GM12878 (cell line): ENCODE results near the gene CHRNG. TPM values are rescaled to one million over a fixed set of nuclear protein-coding genes. Genes with fewer than 3 reads are reported as not detected.

Source experiments
- ATAC-seq: fragments of 200-7000 bp; cut with Tn5 transposase; 3 replicates; pipeline ENCODE4 v1.9.1; 2020; ENCODE audit warnings: mild to moderate bottlenecking, moderate library complexity
- BruUV-seq: library from RNA; stranded (reverse); fragments of 400-500 nt; replicated peaks from 2 replicates; lab custom pipeline; 2021; lab: Mats Ljungman, UMichigan
- CTCF ChIA-PET: fragments of 300-600 bp; sonication (Branson Sonifier 250); formaldehyde crosslinking; extraction: SDS; loops from one replicate; lab custom pipeline; 2021; ENCODE audit warnings: inconsistent platforms; lab: Yijun Ruan, JAX
- POLR2A ChIA-PET: fragments of 350-600 bp; formaldehyde crosslinking; extraction: SDS; loops from one replicate; lab custom pipeline; 2021; ENCODE audit warnings: inconsistent platforms; lab: Charles Lee
- RAD21 ChIA-PET: fragments of 300-600 bp; sonication (Branson Sonifier 250); formaldehyde crosslinking; loops from one replicate; lab custom pipeline; 2023; ENCODE audit warnings: antibody characterized with exemption; ENCODE audit not compliant: unreplicated experiment; lab: Charles Lee
- SMC1A ChIA-PET: fragments of 300-600 bp; sonication (Branson Sonifier 250); formaldehyde crosslinking; loops from one replicate; lab custom pipeline; 2023; ENCODE audit not compliant: unreplicated experiment, uncharacterized antibody; lab: Charles Lee
- DNase-seq: peaks from one replicate; pipeline ENCODE4 v3.0.0-alpha.2; 2011; ENCODE audit warnings: low read depth, low spot score
- FAIRE-seq: peaks from 3 replicates; lab custom pipeline; 2011; peaks lifted over from hg19 to GRCh38; lab: Jason Lieb, UNC
- H2AFZ ChIP-seq: 2 replicates; pipeline ENCODE4 v1.6.0; 2011; ENCODE audit warnings: low read depth, low read length, control low read depth; ENCODE audit not compliant: control insufficient read depth
- H3K27ac ChIP-seq: 2 replicates; pipeline ENCODE4 v1.5.1; 2011; ENCODE audit warnings: control low read depth; ENCODE audit not compliant: control insufficient read depth, insufficient read depth
- H3K27me3 ChIP-seq, 2 experiments: replicated peaks in 1 of 2; 2 replicates each; pipeline versions ENCODE4 v1.6.0 to v1.6.1; 2011; ENCODE audit warnings: low read length in 1 of 2; ENCODE audit not compliant: control insufficient read depth in 2 of 2, insufficient read depth in 2 of 2
- H3K36me3 ChIP-seq, 2 experiments: 2 replicates each; pipeline ENCODE4 v1.5.1; 2011; ENCODE audit warnings: low read length in 1 of 2; ENCODE audit not compliant: control insufficient read depth in 2 of 2, insufficient read depth in 2 of 2
- H3K4me1 ChIP-seq: 2 replicates; pipeline ENCODE4 v1.6.1; 2011; ENCODE audit warnings: mild to moderate bottlenecking, low read length, moderate library complexity, mixed read lengths; ENCODE audit not compliant: control insufficient read depth, insufficient read depth
- H3K4me2 ChIP-seq: 2 replicates; pipeline ENCODE4 v1.6.0; 2011; ENCODE audit warnings: control low read depth; ENCODE audit not compliant: control insufficient read depth, insufficient read depth
- H3K4me3 ChIP-seq: fragments of 200-600 bp; sonication (generic); 2 replicates; pipeline ENCODE4 v1.5.1; 2016
- H3K79me2 ChIP-seq: 2 replicates; pipeline ENCODE4 v1.6.0; 2011; ENCODE audit warnings: low read length; ENCODE audit not compliant: control insufficient read depth, insufficient read depth
- H3K9ac ChIP-seq: 2 replicates; pipeline ENCODE4 v1.8.0; 2011; ENCODE audit warnings: low read length, control low read depth, mixed read lengths; ENCODE audit not compliant: control insufficient read depth, insufficient read depth
- H3K9me3 ChIP-seq: replicated peaks from 3 replicates; pipeline ENCODE4 v1.5.1; 2011; ENCODE audit warnings: mild to moderate bottlenecking, low read length; ENCODE audit not compliant: control insufficient read depth, insufficient read depth
- H4K20me1 ChIP-seq: 2 replicates; pipeline ENCODE4 v1.6.0; 2011; ENCODE audit not compliant: control insufficient read depth, insufficient read depth
- DPF2 ChIP-seq: fragments of 450-650 bp; IDR thresholded peaks from 2 replicates; pipeline ENCODE4 v1.6.1; 2017; ENCODE audit warnings: mild to moderate bottlenecking
- E2F8 ChIP-seq: fragments of 450-650 bp; IDR thresholded peaks from 2 replicates; pipeline ENCODE4 v1.6.1; 2018; ENCODE audit warnings: mild to moderate bottlenecking, low read depth, moderate library complexity; ENCODE audit not compliant: partially characterized antibody
- ELK1 ChIP-seq: IDR thresholded peaks from 2 replicates; pipeline ENCODE4 v1.6.1; 2012; ENCODE audit warnings: low read depth, low read length, improper control_type of control experiment
- FOS ChIP-seq: IDR thresholded peaks from 3 replicates; pipeline ENCODE4 v1.6.1; 2011; ENCODE audit warnings: borderline replicate concordance; ENCODE audit not compliant: insufficient read length; ENCODE audit errors: extremely low read depth
- HDGF ChIP-seq: fragments of 450-650 bp; IDR thresholded peaks from 2 replicates; pipeline ENCODE4 v1.6.1; 2016; ENCODE audit warnings: antibody characterized with exemption
- HSF1 ChIP-seq: fragments of 150-350 bp; IDR thresholded peaks from 2 replicates; pipeline ENCODE4 v1.6.1; 2014; ENCODE audit warnings: mild to moderate bottlenecking, low read depth, low read length
- MEF2A ChIP-seq: IDR thresholded peaks from 2 replicates; pipeline ENCODE4 v1.6.1; 2011; ENCODE audit warnings: low read depth, mild to moderate bottlenecking, low read length, moderate library complexity; ENCODE audit not compliant: insufficient read depth
- NFYA ChIP-seq: IDR thresholded peaks from 2 replicates; pipeline ENCODE4 v1.6.1; 2011; ENCODE audit warnings: low read depth, mild to moderate bottlenecking, low read length, improper control_type of control experiment, borderline replicate concordance
- SIX5 ChIP-seq: IDR thresholded peaks from 2 replicates; pipeline ENCODE4 v1.6.1; 2011; ENCODE audit warnings: mild to moderate bottlenecking, low read depth, low read length, moderate library complexity; ENCODE audit not compliant: severe bottlenecking
- SKIL ChIP-seq: fragments of 450-650 bp; IDR thresholded peaks from 2 replicates; pipeline ENCODE4 v1.6.1; 2017; ENCODE audit warnings: mild to moderate bottlenecking, low read depth, inconsistent platforms; ENCODE audit not compliant: poor library complexity, severe bottlenecking
- SPI1 ChIP-seq: IDR thresholded peaks from 2 replicates; pipeline ENCODE4 v1.6.1; 2011; ENCODE audit warnings: low read depth, mild to moderate bottlenecking, low read length, moderate library complexity, borderline replicate concordance; ENCODE audit not compliant: insufficient read depth
- SUPT20H ChIP-seq: IDR thresholded peaks from 2 replicates; pipeline ENCODE4 v1.6.1; 2011; ENCODE audit warnings: low read depth, mild to moderate bottlenecking, low read length, moderate library complexity, borderline replicate concordance; ENCODE audit not compliant: control insufficient read depth
- WGBS: methylation state at CpG from one replicate; pipeline ENCODE4 v1.1.6; 2016; ENCODE audit warnings: low lambda C conversion rate; ENCODE audit not compliant: insufficient replicate concordance, insufficient coverage; ENCODE audit errors: missing lambda C conversion rate; 5-methylcytosine and 5-hydroxymethylcytosine counted together
- in situ Hi-C: fragments of 300-500 bp; cut with MboI; formaldehyde crosslinking; loops from 9 replicates; pipeline ENCODE4 v1.14.3; 2018; ENCODE audit warnings: mixed read lengths
- intact Hi-C: fragments of 100-400 bp; cut with micrococcal nuclease; formaldehyde crosslinking; loops from one replicate; pipeline ENCODE4 v1.14.2; 2022; ENCODE audit not compliant: unreplicated experiment
- polyA plus RNA-seq, 11 experiments: library from polyadenylated mRNA; depleted of rRNA in 4 of 11; unstranded in 6 of 11; stranded (reverse) in 5 of 11; fragments of >200 nt; fragmentation: Nextera tagmentation in 4 of 11; fragmentation: Illumina TruSeq in 1 of 11; extraction: Ambion mirVana in 4 of 11; extraction: Trizol in 1 of 11; gene quantifications; 1 replicate in 1 of 11; 2 replicates in 10 of 11; pipeline versions ENCODE4 v1.2.1 to v1.2.3, GENCODE V29; 2011 to 2016; ENCODE audit warnings: inconsistent platforms in 2 of 11, missing spikeins in 2 of 11, low read depth in 1 of 11
- total RNA-seq, 4 experiments: library from RNA; depleted of rRNA in 3 of 4; stranded (reverse); fragments of >200 nt in 3 of 4; fragmentation: Illumina TruSeq in 1 of 4; extraction: Trizol in 1 of 4; gene quantifications; 2 replicates each; pipeline versions ENCODE4 v1.2.1 to v1.2.3, GENCODE V29; 2013 to 2021

Gene CHRNG
- total and polyA plus RNA-seq, 10 of the 15 experiments (the other 5 are each of a cell fraction or from before 2014, with no cell fraction given): 0.17 TPM; not detected in 9

- TF ChIP-seq E2F8 (no peak), FOS (no peak), DPF2 (no peak), ELK1 (no peak), SUPT20H (no peak), HDGF (no peak), SPI1 (no peak)
- TF ChIP-seq, all 136 proteins: peak for 0
These were observed 821 bp upstream of the CHRNG start (continued) for GRCh38 chr2:232538671-232539070.

GRCh38 chr2:232540441-232541041, 1.0 kb downstream of the CHRNG start:
- H3K4me2 ChIP-seq: no peak overlapping the region
- peaks cover 4% of the 10 kb centered on the region; the same call in 1 of the 2 replicates for H3K4me1 ChIP-seq
- H3K27ac ChIP-seq: no peak overlapping the region
- ChIA-PET SMC1A (no interaction called here), RAD21 (no interaction called here), POLR2A (no interaction called here), CTCF (no interaction called here)
- no peaks in the 10 kb centered on the region for H3K36me3 ChIP-seq
- H3K27me3 ChIP-seq: no peaks in the 10 kb centered on the region
- in situ Hi-C loops: no loop called here
- no peak overlapping the region for H2AFZ ChIP-seq
- H3K79me2 ChIP-seq: no peaks in the 10 kb centered on the region
- intact Hi-C loops: no loop called here
- BruUV-seq: no TSS peak
- no peaks in the 10 kb centered on the region for H4K20me1 ChIP-seq
- no peak overlapping the region for H3K4me3 ChIP-seq
- peaks cover 6% of the 10 kb centered on the region; the same call in 2 of the 3 replicates for H3K9me3 ChIP-seq
- no peak overlapping the region for H3K9ac ChIP-seq
- DNase-seq (no peak), FAIRE-seq (no peak), ATAC-seq (no peak)
- TF ChIP-seq NFYA (no peak), MEF2A (no peak), HSF1 (no peak), HDGF (no peak), SIX5 (no peak), SKIL (no peak)
- 84% methylated on average over 17 of the region's 17 CpGs for WGBS
